GM06990 (cell line): ENCODE results near the gene MIS12.
A peak's percentile ranks its signal among the peaks of the same experiment; 100 is the strongest.

ENCODE experiments used
- DNase-seq: peaks from one replicate; pipeline ENCODE4 v3.0.0-alpha.2; 2011; ENCODE audit not compliant: insufficient read length; ENCODE audit errors: extremely low read depth
- H3K27me3 ChIP-seq: replicated peaks from 2 replicates; pipeline ENCODE4 v1.6.0; 2011; ENCODE audit warnings: low read length; ENCODE audit not compliant: control insufficient read depth, insufficient read depth
- H3K36me3 ChIP-seq: 2 replicates; pipeline ENCODE4 v1.5.1; 2011; ENCODE audit warnings: low read length; ENCODE audit not compliant: control insufficient read depth, insufficient read depth
- H3K4me3 ChIP-seq: replicated peaks from 2 replicates; pipeline ENCODE4 v1.5.1; 2011; ENCODE audit warnings: low read depth, mild to moderate bottlenecking, control low read depth, low read length
- CTCF ChIP-seq: IDR thresholded peaks from 2 replicates; pipeline ENCODE4 v1.5.1; 2011; ENCODE audit warnings: low read length, control low read depth, mild to moderate bottlenecking, inconsistent platforms; ENCODE audit not compliant: insufficient read depth, poor library complexity, severe bottlenecking

The MIS12 gene

GRCh38 chr17:5485270-5486205 is 828 bp upstream of the MIS12 start, which contains the start of gene DERL2:
Gene DERL2 (minus strand): TSS chr17:5486178. CDS start chr17:5486161, 17 bp downstream.
- peak within 1 kb of the TSS; percentile 99 for H3K4me3 ChIP-seq
- DNase-seq, result no peak
- H3K27me3 ChIP-seq, result no peaks in the 10 kb centered on the region
- no peak for TF ChIP-seq CTCF
- peaks cover 10% of the 10 kb centered on the region for H3K36me3 ChIP-seq

GRCh38 chr17:5488752-5489151 is 2.4 kb downstream of the MIS12 start:
- DNase-seq, result no peak
- no peak overlapping the region for H3K4me3 ChIP-seq
- TF ChIP-seq CTCF, result no peak
- peaks cover 8% of the 10 kb centered on the region for H3K36me3 ChIP-seq
- no peaks in the 10 kb centered on the region for H3K27me3 ChIP-seq

- Histone ChIP-seq H3K27me3 (no peaks in the 10 kb centered on the region), H3K4me3 (no peak overlapping the region), H3K36me3 (peaks cover 5% of the 10 kb centered on the region)
- no peak for DNase-seq
- no peak for TF ChIP-seq CTCF
Measured at GRCh38 chr17:5492970-5493369, 6.6 kb downstream of the MIS12 start.

- Histone ChIP-seq H3K27me3 (no peaks in the 10 kb centered on the region), H3K4me3 (no peak overlapping the region), H3K36me3 (no peaks in the 10 kb centered on the region)
- TF ChIP-seq CTCF, result no peak
- peak; percentile 11 for DNase-seq
Measured at GRCh38 chr17:5499476-5500231, 13.3 kb downstream of the MIS12 start.

- DNase-seq, result no peak
- peak overlapping the region; percentile 59 for H3K4me3 ChIP-seq
- H3K36me3 ChIP-seq, result no peaks in the 10 kb centered on the region
- no peaks in the 10 kb centered on the region for H3K27me3 ChIP-seq
- TF ChIP-seq CTCF, result no peak
Measured at GRCh38 chr17:5500247-5500588, 13.9 kb downstream of the MIS12 start.
